AG04450 (cell line): ENCODE measurements around the gene UBE3C. TPM values are rescaled to one million over a fixed set of nuclear protein-coding genes. Genes with fewer than 3 reads are reported as not detected.

ENCODE experiments used
- CTCF ChIA-PET: fragments of 300-600, 350-600 bp; formaldehyde crosslinking; extraction: SDS; loops from one replicate; lab custom pipeline; 2022; ENCODE audit warnings: antibody characterized with exemption, inconsistent platforms; lab: Charles Lee
- POLR2A ChIA-PET: fragments of 350-600 bp; formaldehyde crosslinking; extraction: SDS; loops from one replicate; lab custom pipeline; 2021; ENCODE audit warnings: antibody characterized with exemption, inconsistent platforms; lab: Yijun Ruan, JAX
- DNase-seq: peaks from one replicate; pipeline ENCODE4 v3.0.0-alpha.2; 2011; ENCODE audit warnings: low read depth, low spot score
- H3K27ac ChIP-seq: one replicate; pipeline ENCODE4 v1.5.1; 2012; ENCODE audit warnings: low read depth, low read length, control low read depth
- H3K27me3 ChIP-seq: one replicate; pipeline ENCODE4 v1.6.0; 2012; ENCODE audit warnings: low read length; ENCODE audit not compliant: control insufficient read depth, insufficient read depth
- H3K4me3 ChIP-seq: 2 replicates; pipeline ENCODE4 v1.5.1; 2011; ENCODE audit warnings: mild to moderate bottlenecking, low read depth, low read length, control low read depth
- H3K9me3 ChIP-seq: 2 replicates; pipeline ENCODE4 v1.5.1; 2012; ENCODE audit warnings: low read length; ENCODE audit not compliant: control insufficient read depth, insufficient read depth
- polyA plus RNA-seq: library from polyadenylated mRNA; depleted of rRNA; stranded (reverse); fragments of >200 nt; gene quantifications from 2 replicates; pipeline ENCODE4 v1.2.3, GENCODE V29; 2011; rRNA removed
- small RNA-seq: library from RNA; depleted of rRNA; stranded (forward); fragments of <200 nt; gene quantifications from one replicate; pipeline ENCODE3, GENCODE V24; 2012; ENCODE audit warnings: low read depth; ENCODE audit not compliant: insufficient read length
- TF ChIP-seq, protein P1 (sequence below): IDR thresholded peaks from 2 replicates; pipeline ENCODE4 v1.5.1; 2011; ENCODE audit warnings: low read depth, low read length, control low read depth, inconsistent platforms

Gene UBE3C
- polyA plus RNA-seq, 1 experiment: 71.2 TPM

DNA sequence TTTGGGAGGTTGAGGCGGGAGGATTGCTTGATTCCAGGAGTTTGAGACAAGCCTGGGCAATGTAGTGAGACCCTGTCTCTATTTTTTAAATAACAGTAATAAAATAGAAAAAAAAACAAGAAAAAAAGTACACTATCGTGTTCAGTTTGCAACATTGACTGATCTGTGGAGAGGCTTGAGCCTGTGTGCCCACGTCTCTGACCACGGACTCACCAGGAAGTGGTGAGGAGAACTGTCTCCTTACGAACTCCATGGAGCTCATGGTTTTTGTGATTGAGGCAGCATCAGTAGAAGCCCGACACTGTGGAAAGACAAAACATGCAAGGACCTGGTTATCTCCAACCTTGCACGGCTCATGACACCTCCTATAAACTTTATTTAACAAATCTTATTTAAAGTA is 174.2 kb downstream of the UBE3C start:
- Histone ChIP-seq H3K9me3 (no peaks in the 10 kb centered on the region; the same call in 1 of the 2 replicates), H3K27me3 (no peaks in the 10 kb centered on the region), H3K27ac (no peak overlapping the region), H3K4me3 (no peak overlapping the region)
- ChIA-PET CTCF (interaction anchor here (2.0 kb wide), 1 partner anchor 40 kb away, joined by 14 read pairs; no protein-coding TSS in a partner anchor), POLR2A (no interaction called here)
- no peak for DNase-seq
- TF ChIP-seq, protein P1, sequence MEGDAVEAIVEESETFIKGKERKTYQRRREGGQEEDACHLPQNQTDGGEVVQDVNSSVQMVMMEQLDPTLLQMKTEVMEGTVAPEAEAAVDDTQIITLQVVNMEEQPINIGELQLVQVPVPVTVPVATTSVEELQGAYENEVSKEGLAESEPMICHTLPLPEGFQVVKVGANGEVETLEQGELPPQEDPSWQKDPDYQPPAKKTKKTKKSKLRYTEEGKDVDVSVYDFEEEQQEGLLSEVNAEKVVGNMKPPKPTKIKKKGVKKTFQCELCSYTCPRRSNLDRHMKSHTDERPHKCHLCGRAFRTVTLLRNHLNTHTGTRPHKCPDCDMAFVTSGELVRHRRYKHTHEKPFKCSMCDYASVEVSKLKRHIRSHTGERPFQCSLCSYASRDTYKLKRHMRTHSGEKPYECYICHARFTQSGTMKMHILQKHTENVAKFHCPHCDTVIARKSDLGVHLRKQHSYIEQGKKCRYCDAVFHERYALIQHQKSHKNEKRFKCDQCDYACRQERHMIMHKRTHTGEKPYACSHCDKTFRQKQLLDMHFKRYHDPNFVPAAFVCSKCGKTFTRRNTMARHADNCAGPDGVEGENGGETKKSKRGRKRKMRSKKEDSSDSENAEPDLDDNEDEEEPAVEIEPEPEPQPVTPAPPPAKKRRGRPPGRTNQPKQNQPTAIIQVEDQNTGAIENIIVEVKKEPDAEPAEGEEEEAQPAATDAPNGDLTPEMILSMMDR: no peak

DNA sequence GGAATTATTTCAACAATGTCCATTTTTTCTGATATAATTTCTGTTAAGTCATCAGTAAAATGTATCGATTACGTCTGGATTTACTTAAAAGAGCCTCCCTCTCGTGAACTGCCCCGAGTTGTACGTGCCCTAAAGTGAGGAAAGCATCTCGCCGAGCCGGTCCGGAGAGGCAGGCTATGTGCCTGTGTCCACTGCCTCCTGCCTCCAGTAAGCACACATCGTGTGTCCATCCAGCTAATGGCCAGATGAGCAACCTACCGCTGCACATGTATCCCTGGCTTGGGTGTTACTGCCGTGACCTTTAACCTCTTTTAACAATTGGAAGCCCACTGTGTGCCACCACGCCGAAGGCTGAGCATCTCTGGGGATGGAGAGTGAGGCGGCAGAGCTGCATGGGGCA is 174.9 kb downstream of the UBE3C start:
- Histone ChIP-seq H3K27me3 (no peaks in the 10 kb centered on the region), H3K27ac (no peak overlapping the region), H3K4me3 (no peak overlapping the region), H3K9me3 (no peaks in the 10 kb centered on the region; the same call in 1 of the 2 replicates)
- no peak for DNase-seq
- POLR2A ChIA-PET: no interaction called here
- TF ChIP-seq, protein P1: no peak
- CTCF ChIA-PET: interaction anchor here (1.1 to 2.0 kb wide), 2 partner anchors 40 to 73 kb away, joined by 3 to 14 read pairs; no protein-coding TSS in a partner anchor

DNA sequence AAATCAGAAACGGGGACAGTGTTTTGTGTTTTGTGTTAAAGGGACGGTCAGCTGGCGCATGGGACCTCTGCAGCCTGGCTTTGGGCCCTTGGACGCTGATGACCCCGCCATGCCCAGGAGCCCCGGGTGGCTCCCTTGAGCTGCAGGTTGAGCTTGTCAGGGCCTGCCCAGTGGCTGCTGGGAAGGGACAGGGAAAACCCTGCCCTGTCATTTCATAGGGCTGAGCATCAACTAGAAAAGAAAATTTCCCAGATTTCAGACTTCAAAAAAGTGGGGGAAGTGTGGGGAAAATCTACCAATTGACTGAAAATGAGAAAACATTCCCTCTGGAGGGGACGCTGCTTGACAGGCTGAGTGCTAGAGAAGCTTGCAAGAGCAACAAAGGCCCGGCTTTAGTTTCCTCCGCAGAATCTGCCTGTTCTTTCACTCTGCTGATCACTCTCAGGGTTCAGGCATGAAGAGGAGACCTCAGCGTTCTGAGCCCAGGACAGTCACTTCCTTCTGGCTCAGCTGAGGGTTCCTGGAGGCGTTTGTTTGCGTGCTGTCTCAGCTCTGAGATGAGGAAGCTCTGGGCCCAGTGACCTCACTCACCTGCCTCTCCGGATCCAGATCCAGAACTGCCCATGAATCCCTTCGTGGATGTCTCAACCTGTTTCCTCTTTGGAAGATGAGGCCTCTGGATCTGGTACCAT is 179.4 kb downstream of the UBE3C start:
- ChIA-PET POLR2A (interaction anchor here (0.5 kb wide), 2 partner anchors 11 to 14 kb away, joined by 3 to 4 read pairs; no protein-coding TSS in a partner anchor), CTCF (interaction anchor here (1.0 kb wide), 1 partner anchor 69 kb away, joined by 3 read pairs; no protein-coding TSS in a partner anchor)
- Histone ChIP-seq H3K27me3 (no peaks in the 10 kb centered on the region), H3K27ac (peak overlapping the region; percentile 78), H3K4me3 (no peak overlapping the region), H3K9me3 (no peaks in the 10 kb centered on the region; the same call in 1 of the 2 replicates)
- TF ChIP-seq, protein P1: no peak
- no peak for DNase-seq

Small RNA genes lying within 50 kb of the gene (small RNA-seq; reads per million reads assigned to genes)
- not detected for gene AC004975.1

Other genes with a start within 250 kb of the UBE3C start
- gene LMBR1, start 245.7 kb upstream of the UBE3C start, polyA plus RNA-seq: 17.9 and 20.8 TPM in 2 replicates
- 10.3 and 10.4 TPM in 2 replicates for gene NOM1, start 189.2 kb upstream of the UBE3C start, polyA plus RNA-seq
- gene MNX1, start 128.3 kb upstream of the UBE3C start, polyA plus RNA-seq: not detected in 2 replicates
- gene DNAJB6, start 198.1 kb downstream of the UBE3C start, polyA plus RNA-seq: 138 and 188 TPM in 2 replicates